Epithelial cell of proximal tubule (primary cell): ENCODE measurements around the gene CAPN3. TPM values are rescaled to one million over a fixed set of nuclear protein-coding genes. Genes with fewer than 3 reads are reported as not detected.
"Not testable (repeated sequence)": the region's sequence is repeated elsewhere in the genome, so short reads cannot be mapped to it uniquely, and the experiment has no call there.

Experiments
- DNase-seq: peaks from one replicate; pipeline ENCODE4 v3.0.0-alpha.2; 2011; ENCODE audit warnings: low read depth
- H3K4me3 ChIP-seq: 2 replicates; pipeline ENCODE4 v1.5.1; 2011; ENCODE audit warnings: low read depth, mild to moderate bottlenecking, low read length
- total RNA-seq: library from RNA; depleted of rRNA; stranded (reverse); fragments of >200 nt; gene quantifications from 2 replicates; pipeline ENCODE4 v1.2.3, GENCODE V29; 2015
- TF ChIP-seq, protein P1 (sequence below): conservative IDR thresholded peaks from 2 replicates; pipeline ENCODE4 v1.5.1; 2012; ENCODE audit warnings: low read depth, mild to moderate bottlenecking, low read length

Gene CAPN3
- 0.43 and 1.2 TPM in 2 replicates for total RNA-seq

DNA sequence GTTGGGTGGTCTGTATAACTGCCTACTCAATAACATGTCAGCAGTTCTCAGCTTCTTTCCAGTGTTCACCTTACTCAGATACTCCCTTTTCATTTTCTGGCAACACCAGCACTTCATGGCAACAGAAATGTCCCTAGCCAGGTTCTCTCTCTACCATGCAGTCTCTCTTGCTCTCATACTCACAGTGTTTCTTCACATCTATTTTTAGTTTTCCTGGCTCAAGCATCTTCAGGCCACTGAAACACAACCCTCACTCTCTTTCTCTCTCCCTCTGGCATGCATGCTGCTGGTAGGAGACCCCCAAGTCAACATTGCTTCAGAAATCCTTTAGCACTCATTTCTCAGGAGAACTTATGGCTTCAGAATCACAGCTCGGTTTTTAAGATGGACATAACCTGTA, at the start of gene CAPN3:
Gene CAPN3 (plus strand): TSS at position 253 of the 400 bp plus-strand sequence. CDS start 305 bp downstream, outside the sequence.
- no peak within 1 kb of the TSS for H3K4me3 ChIP-seq
- TF ChIP-seq, protein P1, sequence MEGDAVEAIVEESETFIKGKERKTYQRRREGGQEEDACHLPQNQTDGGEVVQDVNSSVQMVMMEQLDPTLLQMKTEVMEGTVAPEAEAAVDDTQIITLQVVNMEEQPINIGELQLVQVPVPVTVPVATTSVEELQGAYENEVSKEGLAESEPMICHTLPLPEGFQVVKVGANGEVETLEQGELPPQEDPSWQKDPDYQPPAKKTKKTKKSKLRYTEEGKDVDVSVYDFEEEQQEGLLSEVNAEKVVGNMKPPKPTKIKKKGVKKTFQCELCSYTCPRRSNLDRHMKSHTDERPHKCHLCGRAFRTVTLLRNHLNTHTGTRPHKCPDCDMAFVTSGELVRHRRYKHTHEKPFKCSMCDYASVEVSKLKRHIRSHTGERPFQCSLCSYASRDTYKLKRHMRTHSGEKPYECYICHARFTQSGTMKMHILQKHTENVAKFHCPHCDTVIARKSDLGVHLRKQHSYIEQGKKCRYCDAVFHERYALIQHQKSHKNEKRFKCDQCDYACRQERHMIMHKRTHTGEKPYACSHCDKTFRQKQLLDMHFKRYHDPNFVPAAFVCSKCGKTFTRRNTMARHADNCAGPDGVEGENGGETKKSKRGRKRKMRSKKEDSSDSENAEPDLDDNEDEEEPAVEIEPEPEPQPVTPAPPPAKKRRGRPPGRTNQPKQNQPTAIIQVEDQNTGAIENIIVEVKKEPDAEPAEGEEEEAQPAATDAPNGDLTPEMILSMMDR, result no peak
- DNase-seq, result no peak

DNA sequence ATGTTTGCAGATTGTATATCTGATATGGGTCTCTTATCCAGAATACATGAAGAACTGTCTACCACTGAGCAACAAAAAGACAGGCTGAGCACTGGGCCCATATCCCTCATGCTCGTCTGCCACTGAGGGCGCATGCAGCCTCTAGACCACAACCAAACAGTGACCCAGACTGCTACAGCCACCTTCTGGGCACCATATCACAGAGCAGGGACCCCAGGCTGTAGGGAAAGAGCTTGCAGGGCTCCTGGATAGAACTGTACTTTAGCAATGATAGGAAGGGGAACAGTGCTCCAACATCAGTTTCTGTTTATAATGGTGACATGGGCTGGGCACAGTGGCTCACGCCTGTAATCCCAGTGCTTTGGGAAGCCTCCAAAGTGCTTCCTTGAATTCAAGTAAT, 45.8 kb upstream of the CAPN3 start:
- TF ChIP-seq, protein P1, result no peak

DNA sequence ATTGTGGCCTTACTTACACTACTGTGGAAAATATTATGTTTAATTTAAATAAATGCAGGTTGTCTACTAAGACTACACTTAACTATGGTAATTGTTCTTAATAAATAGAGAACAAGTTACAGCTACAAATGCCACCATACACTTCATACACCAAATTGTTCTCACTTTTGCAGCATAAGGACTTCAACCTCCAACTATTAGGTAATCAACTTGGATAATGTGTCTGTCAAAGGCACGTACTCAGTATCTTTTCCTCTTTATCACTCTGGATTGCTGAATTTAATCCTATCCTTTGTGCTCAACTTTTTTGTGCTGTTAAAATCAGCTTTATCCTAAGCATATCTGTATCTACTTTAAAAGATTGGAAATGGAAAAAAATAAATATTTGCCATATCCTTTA, 44.5 kb upstream of the CAPN3 start:
- TF ChIP-seq, protein P1, result no peak
- H3K4me3 ChIP-seq, result no peak overlapping the region
- DNase-seq, result no peak

More for the DNA sequence above, 45.8 kb upstream of the CAPN3 start:
- H3K4me3 ChIP-seq, result no peak overlapping the region
- DNase-seq, result no peak

DNA sequence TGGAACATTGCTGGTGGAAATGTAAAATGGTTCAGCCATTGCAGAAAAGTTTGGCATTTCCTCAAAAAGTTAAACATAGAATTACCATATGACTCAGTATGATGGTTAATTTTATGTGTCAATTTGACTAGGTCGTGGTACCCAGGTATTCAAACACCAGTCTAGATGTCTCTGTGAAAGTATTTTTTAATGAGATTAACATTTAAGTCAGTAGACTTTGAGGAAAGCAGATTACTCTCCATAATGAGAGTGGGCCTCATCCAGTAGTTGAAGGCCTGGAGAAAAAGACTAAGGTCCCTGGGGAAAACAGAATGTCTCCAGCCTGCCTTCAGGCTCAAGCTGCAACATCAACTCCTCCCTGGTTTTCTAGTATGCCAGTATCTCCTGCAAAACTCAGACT, 43.8 kb upstream of the CAPN3 start:
- no peak overlapping the region for H3K4me3 ChIP-seq
- no peak for DNase-seq
- TF ChIP-seq, protein P1, result no peak

DNA sequence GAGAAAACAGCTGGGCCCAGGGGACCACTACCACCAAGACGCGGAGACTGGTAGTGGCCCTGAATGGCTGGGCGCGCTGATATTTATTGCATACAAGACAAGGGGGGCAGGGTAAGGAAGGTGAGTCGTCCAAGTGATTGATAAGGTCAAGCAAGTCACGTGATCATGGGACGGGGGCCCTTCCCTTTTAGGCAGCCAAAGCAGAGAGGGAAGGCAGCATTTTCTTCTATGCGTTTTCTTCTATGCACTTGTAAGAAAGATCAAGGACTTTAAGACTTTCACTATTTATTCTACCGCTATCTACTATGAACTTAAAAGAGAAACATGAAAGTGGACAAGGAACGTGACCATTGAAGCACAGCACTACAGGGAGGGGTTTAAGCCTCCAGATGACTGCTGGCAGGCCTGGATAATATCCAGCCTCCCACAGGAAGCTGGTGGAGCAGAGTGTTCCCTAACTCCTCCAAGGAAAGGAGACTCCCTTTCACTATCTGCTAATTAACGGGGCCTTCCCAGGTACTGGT, 43.0 kb upstream of the CAPN3 start:
- DNase-seq, H3K4me3 ChIP-seq: not testable (repeated sequence)

DNA sequence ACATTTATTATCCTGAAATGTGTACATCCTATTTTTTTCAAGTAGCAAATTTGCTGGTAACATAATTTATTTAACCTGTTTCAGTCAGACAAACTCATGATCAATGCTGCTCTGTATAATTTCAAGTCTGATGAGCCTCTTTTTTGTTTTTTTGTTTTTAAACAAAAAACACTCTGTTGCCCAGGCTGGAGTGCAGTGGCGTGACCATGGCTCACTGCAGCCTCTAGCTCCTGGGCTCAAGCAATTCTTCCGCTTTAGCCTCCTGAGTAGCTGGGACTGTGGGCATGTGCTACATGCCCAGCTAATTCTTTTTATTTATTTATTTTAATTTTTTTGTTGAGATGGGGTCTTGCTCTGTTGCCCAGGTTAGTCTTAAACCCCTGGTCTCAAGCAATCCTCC, 40.1 kb upstream of the CAPN3 start:
- H3K4me3 ChIP-seq, result no peak overlapping the region
- DNase-seq, result no peak
- TF ChIP-seq, protein P1, result no peak

DNA sequence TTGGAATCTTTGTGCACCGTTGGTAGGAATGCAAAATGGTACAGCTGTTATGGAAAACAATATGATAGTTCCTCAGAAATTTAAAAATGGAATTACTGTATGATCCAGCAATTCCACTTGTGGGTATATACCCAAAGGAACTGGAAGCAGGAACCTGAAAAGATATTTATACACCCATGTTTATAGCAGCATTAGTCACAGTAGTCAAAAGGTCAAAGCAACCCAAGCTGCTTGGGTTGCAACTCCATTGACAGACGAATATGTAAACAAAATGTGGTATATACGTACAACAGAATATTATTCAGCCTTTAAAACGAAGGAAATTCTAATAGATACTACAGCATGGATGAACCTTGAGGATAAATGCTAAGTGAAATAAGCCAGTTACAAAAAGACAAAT, 35.0 kb upstream of the CAPN3 start:
- TF ChIP-seq, protein P1, result no peak
- H3K4me3 ChIP-seq, result no peak overlapping the region
- DNase-seq, result no peak
